Neural progenitor cell (in vitro differentiated cells): ENCODE data around the gene PPP1R9B.

ENCODE experiments used
- CTCF ChIP-seq: fragments of 200-600 bp; sonication (generic); IDR thresholded peaks from 2 replicates; pipeline ENCODE4 v1.5.1; 2017; ENCODE audit warnings: antibody characterized with exemption, mild to moderate bottlenecking
- EZH2 ChIP-seq: fragments of 200-600 bp; sonication (generic); IDR thresholded peaks from 2 replicates; pipeline ENCODE4 v1.6.1; 2017; ENCODE audit warnings: antibody characterized with exemption, mild to moderate bottlenecking, moderate library complexity
- EZH2phosphoT487 ChIP-seq: fragments of 200-600 bp; sonication (generic); IDR thresholded peaks from 2 replicates; pipeline ENCODE4 v1.6.1; 2017; ENCODE audit warnings: antibody characterized with exemption

GRCh38 chr17:50122945-50123344 lies 27.5 kb downstream of the PPP1R9B start:
- TF ChIP-seq CTCF, result no peak
- TF ChIP-seq EZH2, result no peak
- TF ChIP-seq EZH2phosphoT487, result peak; percentile 27
